Ishikawa (cell line): ENCODE measurements around the gene CACNA2D3.

Experiments used
- CEBPB ChIP-seq: IDR thresholded peaks from 2 replicates; pipeline ENCODE4 v1.6.1; 2012
- CREB1 ChIP-seq: IDR thresholded peaks from 2 replicates; pipeline ENCODE4 v1.6.1; 2012; ENCODE audit warnings: low read depth
- EGR1 ChIP-seq: IDR thresholded peaks from 2 replicates; pipeline ENCODE4 v1.6.1; 2012
- EP300 ChIP-seq: IDR thresholded peaks from 2 replicates; pipeline ENCODE4 v1.6.1; 2012; ENCODE audit warnings: borderline replicate concordance
- FOXM1 ChIP-seq: IDR thresholded peaks from 2 replicates; pipeline ENCODE4 v1.6.1; 2012; ENCODE audit warnings: low read depth, borderline replicate concordance
- NFIC ChIP-seq: IDR thresholded peaks from 2 replicates; pipeline ENCODE4 v1.6.1; 2012
- RAD21 ChIP-seq: IDR thresholded peaks from 2 replicates; pipeline ENCODE4 v1.6.1; 2012; ENCODE audit warnings: low read depth
- TAF1 ChIP-seq: IDR thresholded peaks from 2 replicates; pipeline ENCODE4 v1.6.1; 2012; ENCODE audit warnings: low read depth, mild to moderate bottlenecking
- TCF12 ChIP-seq: IDR thresholded peaks from 2 replicates; pipeline ENCODE4 v1.6.1; 2012; ENCODE audit warnings: low read depth
- TEAD4 ChIP-seq: IDR thresholded peaks from 2 replicates; pipeline ENCODE4 v1.6.1; 2012
- YY1 ChIP-seq: IDR thresholded peaks from 2 replicates; pipeline ENCODE4 v1.6.1; 2012; ENCODE audit warnings: low read depth
- ZBTB7A ChIP-seq: IDR thresholded peaks from 2 replicates; pipeline ENCODE4 v1.6.1; 2012; ENCODE audit warnings: low read depth
- TF ChIP-seq, protein P1 (sequence below): IDR thresholded peaks from 2 replicates; pipeline ENCODE4 v1.6.1; 2012
- TF ChIP-seq, protein P2 (sequence below): IDR thresholded peaks from 2 replicates; pipeline ENCODE4 v1.6.1; 2012; ENCODE audit warnings: low read depth, mild to moderate bottlenecking
- TF ChIP-seq, protein P3 (sequence below): IDR thresholded peaks from 2 replicates; pipeline ENCODE4 v1.6.1; 2012

Gene CACNA2D3

DNA sequence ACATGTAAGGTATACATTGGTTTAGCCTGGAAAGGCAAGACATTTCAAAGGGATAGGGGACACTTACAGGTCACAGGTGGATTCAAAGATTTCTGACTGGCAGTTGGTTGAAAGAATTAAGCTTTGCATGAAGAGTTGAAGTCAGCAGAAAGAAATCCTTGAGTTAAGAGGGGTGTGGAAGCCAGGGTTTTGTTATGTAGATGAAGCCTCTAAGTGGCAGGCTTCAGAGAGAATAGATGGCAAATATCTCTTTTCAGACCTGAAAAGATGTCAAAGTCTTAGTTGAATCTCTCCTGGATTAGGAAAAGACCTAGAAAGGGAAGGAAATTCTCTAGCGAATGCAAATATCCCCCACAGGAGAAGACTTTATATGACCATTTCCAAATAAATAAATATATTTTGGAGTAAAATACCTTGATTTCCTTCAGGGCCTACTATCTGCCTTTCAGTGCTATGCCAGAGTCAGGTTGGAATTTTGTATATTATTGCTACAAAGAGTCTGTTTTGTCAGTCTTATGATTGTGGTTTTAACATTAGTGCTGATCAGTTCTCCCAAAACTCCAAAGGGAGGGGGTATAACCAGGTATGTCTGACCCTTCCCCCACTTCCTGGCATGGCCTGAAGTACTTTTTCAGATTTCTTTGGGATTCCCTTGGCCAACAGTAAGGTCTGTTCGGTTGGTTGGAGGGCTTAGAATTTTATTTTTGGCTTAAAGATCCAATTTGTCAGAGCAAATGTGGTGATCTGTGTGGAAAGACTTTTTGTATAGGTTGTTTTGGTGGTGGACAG, 519.1 kb downstream of the CACNA2D3 start:
- TF ChIP-seq FOXM1 (no peak), RAD21 (no peak), NFIC (no peak), TAF1 (no peak), ZBTB7A (no peak), CREB1 (no peak)
- TF ChIP-seq, protein P1, sequence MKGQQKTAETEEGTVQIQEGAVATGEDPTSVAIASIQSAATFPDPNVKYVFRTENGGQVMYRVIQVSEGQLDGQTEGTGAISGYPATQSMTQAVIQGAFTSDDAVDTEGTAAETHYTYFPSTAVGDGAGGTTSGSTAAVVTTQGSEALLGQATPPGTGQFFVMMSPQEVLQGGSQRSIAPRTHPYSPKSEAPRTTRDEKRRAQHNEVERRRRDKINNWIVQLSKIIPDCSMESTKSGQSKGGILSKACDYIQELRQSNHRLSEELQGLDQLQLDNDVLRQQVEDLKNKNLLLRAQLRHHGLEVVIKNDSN = no peak
- TF ChIP-seq, protein P2, sequence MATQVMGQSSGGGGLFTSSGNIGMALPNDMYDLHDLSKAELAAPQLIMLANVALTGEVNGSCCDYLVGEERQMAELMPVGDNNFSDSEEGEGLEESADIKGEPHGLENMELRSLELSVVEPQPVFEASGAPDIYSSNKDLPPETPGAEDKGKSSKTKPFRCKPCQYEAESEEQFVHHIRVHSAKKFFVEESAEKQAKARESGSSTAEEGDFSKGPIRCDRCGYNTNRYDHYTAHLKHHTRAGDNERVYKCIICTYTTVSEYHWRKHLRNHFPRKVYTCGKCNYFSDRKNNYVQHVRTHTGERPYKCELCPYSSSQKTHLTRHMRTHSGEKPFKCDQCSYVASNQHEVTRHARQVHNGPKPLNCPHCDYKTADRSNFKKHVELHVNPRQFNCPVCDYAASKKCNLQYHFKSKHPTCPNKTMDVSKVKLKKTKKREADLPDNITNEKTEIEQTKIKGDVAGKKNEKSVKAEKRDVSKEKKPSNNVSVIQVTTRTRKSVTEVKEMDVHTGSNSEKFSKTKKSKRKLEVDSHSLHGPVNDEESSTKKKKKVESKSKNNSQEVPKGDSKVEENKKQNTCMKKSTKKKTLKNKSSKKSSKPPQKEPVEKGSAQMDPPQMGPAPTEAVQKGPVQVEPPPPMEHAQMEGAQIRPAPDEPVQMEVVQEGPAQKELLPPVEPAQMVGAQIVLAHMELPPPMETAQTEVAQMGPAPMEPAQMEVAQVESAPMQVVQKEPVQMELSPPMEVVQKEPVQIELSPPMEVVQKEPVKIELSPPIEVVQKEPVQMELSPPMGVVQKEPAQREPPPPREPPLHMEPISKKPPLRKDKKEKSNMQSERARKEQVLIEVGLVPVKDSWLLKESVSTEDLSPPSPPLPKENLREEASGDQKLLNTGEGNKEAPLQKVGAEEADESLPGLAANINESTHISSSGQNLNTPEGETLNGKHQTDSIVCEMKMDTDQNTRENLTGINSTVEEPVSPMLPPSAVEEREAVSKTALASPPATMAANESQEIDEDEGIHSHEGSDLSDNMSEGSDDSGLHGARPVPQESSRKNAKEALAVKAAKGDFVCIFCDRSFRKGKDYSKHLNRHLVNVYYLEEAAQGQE = no peak

DNA sequence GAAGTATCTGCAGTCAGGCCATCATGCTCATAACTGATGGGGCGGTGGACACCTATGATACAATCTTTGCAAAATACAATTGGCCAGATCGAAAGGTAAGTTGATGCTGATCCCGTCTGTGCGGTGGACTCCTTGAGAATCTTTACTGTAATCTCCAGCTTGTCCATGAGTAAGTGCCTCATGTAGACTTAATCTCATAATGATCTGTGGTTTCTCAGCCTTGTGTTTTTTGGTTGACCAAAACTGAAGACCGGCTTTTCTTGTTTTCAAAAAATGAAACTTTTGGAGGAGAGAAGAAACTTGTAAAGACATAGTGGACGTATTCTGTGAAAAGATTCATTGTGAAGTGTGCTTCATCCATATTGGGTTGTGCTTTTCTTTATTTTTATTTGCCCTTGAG, 519.8 kb downstream of the CACNA2D3 start:
- TF ChIP-seq EP300 = no peak
- no peak for TF ChIP-seq NFIC

DNA sequence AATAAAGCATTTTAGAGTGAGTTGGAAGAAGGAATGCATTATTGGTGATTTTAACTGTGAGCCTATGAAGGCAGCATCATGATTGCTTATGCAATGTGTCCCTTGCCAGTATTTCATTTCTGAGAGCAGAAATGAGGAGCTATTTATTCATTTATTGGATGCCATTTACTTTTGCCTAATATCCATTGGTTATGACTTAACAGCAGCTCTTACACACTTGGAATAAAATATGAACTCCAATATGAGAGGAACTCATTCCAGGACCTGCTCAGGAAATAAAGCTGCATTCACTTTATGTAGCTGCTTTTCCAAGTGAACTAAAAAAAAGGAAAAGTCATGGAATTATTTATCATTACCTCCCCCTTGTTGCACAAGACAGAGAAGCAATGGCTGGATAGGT, 525.4 kb downstream of the CACNA2D3 start:
- TF ChIP-seq ZBTB7A (no peak), CREB1 (no peak), TCF12 (no peak), CEBPB (no peak), EGR1 (no peak), YY1 (no peak), EP300 (no peak), TAF1 (no peak), NFIC (no peak), FOXM1 (no peak), RAD21 (no peak), TEAD4 (no peak)
- TF ChIP-seq, protein P3, sequence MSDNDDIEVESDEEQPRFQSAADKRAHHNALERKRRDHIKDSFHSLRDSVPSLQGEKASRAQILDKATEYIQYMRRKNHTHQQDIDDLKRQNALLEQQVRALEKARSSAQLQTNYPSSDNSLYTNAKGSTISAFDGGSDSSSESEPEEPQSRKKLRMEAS = no peak
- TF ChIP-seq, protein P1 = no peak
- TF ChIP-seq, protein P2 = no peak

- no peak for TF ChIP-seq RAD21
- TF ChIP-seq, protein P3 = no peak
- no peak for TF ChIP-seq TCF12
- no peak for TF ChIP-seq TEAD4
- TF ChIP-seq NFIC = no peak
- TF ChIP-seq CEBPB = no peak
- TF ChIP-seq, protein P2 = no peak
- no peak for TF ChIP-seq ZBTB7A
- TF ChIP-seq, protein P1 = no peak
- no peak for TF ChIP-seq EGR1
- TF ChIP-seq EP300 = no peak
- TF ChIP-seq FOXM1 = no peak
Measured at GRCh38 chr3:54649551-54649950, 527.2 kb downstream of the CACNA2D3 start.
